ENCODE measurements around the gene ZNF503.

The ZNF503 gene

GRCh38 chr10:75405598-75406461 is 4.3 kb upstream of the ZNF503 start:
- FAIRE-seq, result no peak

DNA sequence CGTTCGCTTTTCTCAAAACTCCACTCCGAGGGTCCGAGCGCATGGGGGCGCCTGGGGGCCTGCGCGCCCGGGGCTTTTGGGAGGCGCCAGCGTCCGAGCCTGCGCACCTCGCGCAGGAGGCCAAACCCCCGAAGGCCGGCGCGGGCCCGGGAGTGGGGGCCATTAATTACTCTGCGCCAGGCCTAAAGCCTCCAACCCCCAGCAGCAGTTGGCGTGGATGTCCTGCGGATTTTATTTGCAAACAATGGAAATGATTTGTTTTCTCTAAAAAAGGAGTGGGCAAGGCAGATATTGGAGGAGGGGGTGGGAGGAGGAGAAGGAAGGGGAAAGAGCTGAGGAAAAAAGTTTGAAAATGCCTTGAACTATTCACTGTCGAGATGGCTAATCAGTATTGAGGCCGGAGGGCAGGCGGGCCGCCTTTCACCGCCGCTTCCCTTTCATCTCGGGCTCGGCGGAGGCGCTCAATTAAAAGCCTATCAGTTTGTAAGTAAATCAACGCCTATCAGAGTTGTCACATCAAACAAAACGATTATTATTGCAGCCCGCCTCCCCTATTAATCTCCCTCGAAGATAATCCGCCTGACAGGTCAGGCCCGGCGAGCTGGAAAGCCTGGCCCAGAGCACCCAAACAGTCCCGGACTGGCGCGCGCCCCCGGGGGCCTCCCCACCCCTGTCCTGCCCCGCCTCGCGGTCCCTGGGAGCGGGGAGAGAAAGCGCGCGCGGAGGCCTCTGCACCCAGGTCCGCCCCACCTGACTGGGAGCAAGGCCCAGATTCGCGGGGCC is 3.4 kb upstream of the ZNF503 start:
- FAIRE-seq, result no peak

- FAIRE-seq, result no peak
Observed at GRCh38 chr10:75403939-75404814, 2.6 kb upstream of the ZNF503 start.

DNA sequence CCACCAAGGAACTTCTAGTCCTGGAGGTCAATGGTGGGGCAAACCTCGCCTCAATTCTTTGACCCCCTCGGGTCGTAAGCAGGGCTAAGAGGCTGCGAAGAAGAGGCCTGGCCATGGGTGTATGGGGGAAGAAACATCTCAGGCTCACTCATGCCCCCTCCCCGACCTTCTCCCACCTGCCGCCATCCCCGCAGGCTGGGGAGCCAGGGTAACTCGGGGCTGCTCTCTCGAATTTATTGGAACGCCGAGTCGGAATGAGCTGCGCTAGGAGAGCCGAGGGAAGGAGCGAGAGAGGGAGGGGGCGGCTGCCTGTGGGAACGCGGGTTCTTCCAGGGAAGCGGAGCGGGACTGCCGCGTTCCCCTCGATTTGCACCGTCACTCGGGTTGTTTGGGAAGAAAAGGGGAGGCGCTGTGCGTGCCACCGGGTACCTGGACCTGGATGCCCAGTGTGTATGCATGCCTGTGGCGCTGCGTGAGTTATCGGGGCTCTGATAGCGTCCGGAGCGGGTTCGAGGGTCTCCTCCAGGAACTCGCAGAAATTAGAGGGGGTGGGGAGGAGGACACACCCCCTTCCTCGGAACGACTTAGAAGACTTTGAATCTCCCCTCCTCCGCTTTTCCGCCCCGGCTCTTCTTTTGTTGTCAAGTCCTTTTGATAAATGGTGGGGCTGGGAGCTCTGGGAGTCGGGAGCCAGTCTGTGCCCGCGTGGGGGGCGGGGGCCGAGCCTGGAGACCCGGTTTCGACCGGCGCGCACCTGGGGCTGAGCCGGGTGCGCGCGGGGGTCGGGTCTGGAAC is 1.8 kb upstream of the ZNF503 start:
- FAIRE-seq, result no peak

DNA sequence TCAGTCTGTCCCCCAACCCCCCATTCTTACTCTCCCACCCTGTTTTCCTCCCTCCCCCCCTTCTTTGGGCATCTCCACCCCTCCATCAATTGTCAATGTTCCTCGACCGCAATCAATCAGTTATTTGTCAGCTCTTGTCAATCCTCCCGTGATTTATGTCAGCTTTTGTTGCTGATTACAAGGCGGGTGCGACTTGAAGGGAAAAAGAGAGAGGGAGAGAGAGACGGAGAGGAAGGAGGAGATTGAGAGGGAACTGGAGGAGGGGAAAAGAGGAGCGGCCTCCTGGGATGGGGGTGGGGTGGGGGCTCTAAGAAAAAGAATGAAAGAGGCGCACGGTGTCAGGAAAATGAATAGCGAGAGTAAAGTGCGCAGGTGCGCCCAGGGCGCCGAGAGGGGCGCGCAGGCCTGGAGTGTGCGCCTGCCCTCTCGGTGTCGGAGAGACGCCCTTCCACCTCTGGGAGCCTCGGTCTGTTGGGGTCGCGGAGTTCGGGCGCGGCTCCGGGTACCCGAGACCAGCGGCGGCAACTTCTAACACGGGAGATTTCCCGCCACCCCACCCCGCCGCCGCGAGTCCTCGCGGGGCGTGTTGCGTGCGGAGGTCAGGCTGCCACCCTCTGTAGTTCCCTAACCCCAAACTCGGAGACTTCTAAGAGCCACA is 1.1 kb upstream of the ZNF503 start:
- no peak for FAIRE-seq

GRCh38 chr10:75400771-75401568 is 594 bp downstream of the ZNF503 start:
- FAIRE-seq, result no peak

GRCh38 chr10:75400163-75400770 is 1.3 kb downstream of the ZNF503 start:
- FAIRE-seq, result no peak

DNA sequence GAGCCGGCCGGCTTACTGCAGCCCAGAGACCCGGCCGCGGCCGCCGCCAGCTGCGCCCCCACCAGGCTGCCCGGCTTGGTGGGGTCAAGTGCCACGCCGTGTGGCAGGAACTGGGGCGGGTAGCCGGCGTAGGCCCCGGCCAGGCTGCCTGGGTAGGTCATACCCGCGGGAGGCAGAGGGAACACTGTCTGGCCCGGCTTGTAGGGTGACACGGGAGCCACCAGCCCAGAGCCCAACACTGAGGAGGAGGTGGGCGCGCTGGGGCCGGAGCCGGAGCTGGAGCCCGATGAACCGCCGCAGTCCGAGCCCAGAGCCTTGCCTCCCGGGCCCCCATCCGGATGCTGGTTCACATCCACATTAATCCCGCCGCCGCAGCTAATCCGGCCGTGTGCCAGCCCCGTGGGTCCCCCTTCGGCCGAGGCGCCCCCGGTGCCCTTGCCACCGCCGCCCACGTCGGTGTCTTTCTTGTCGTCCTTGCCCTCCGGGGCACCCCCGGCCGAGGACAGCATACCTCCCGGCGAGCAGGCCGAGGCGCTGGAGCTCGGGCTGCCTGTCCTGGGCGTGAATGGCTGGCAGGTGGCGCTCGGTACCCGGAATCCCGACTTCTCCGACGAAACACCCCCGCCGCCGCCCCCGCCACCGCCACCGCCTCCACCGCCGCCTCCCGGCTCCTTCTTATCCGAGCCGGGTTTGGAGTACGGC is 2.0 kb downstream of the ZNF503 start:
- FAIRE-seq, result no peak

- FAIRE-seq, result no peak
Observed at GRCh38 chr10:75398692-75399460, 2.7 kb downstream of the ZNF503 start.

- FAIRE-seq, result no peak
Observed at GRCh38 chr10:75398200-75398691, 3.3 kb downstream of the ZNF503 start.

GRCh38 chr10:75397496-75398199 is 3.9 kb downstream of the ZNF503 start:
- no peak for FAIRE-seq

DNA sequence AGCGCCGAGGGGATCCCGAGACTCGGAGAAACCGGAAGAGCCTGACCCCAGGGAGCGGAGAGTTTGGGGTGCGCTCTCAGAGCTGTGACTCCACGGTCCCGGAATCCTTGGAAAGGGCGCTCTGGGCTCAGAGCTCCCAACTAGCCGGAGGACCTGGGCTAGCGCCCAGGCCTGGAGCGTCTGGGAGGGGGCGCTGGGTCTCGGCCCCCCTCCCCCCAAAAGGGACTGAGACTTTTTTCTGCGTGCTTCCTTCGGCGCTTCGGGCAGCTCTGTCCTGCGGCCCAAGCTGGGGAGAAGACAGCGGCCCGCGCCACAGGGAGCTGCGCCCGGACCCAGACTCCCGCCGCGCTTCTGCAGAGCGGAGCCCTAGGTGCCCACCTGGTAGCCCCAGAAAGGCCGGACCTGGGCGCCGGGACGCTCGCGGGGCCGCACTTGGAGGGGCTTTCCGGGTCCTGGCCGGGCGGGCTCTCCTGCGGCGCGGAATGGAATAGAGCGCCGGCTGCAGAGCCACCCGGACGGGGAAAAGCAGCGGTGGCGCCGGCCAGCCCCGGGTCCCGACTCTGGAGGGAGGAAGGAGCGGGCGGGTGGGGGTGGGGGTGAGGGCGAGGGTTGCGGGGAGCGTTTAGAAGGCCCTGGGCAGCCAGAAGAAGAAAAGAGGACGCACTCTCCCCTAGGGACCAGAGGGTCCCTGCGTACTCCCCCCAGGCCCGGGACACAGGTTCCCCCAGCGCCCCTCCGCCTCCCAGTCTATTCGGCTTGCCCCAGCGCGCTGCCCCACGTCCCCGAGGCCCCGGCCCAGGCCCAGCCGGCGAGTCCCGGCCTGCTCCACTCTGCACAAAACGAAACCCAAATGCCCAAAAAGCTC is 4.7 kb downstream of the ZNF503 start:
- no peak for FAIRE-seq

GRCh38 chr10:75395932-75396630 is 5.5 kb downstream of the ZNF503 start:
- FAIRE-seq, result no peak

GRCh38 chr10:75395066-75395931 is 6.3 kb downstream of the ZNF503 start:
- no peak for FAIRE-seq

DNA sequence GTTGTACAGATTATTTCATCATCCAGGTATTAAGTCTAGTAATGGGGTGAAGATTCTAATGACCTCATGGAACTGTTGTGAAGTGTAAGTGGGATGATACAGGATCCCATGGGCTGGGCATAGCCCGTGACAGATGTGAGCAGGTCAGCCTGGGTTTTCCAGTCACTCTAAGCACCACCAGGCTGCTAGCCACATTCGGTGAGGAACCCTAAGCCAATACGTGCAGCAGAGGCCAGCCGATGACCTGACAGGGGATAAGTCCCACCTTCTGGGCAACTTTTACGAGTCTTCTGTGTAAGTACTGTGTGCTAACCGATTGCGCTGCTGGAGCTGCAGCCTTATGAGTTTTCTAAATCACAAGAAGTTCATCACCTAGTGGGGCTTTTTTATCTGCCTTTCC is 7.3 kb downstream of the ZNF503 start:
- no peak for FAIRE-seq
